H1 (cell line): Measurements from ENCODE around the gene NRP2. TPM values are rescaled to one million over a fixed set of nuclear protein-coding genes. Genes with fewer than 3 reads are reported as not detected.

Experiments
- ASH2L ChIP-seq: fragments of 200-600, 300-600 bp; sonication (generic); IDR thresholded peaks from one replicate; pipeline ENCODE4 v1.7.1; 2017; ENCODE audit warnings: low read length
- CTBP2 ChIP-seq: IDR thresholded peaks from 2 replicates; pipeline ENCODE4 v1.7.0; 2011; ENCODE audit warnings: borderline replicate concordance, mild to moderate bottlenecking, moderate library complexity, mixed read lengths, low read length; ENCODE audit not compliant: insufficient read depth, insufficient read length
- CTCF ChIP-seq, 3 experiments: IDR thresholded peaks; 1 replicate in 2 of 3; 2 replicates in 1 of 3; pipeline versions ENCODE4 v1.5.1 to v1.6.1; 2011; ENCODE audit warnings: low read length in 3 of 3, mild to moderate bottlenecking in 3 of 3, inconsistent platforms in 2 of 3, low read depth in 1 of 3, moderate library complexity in 1 of 3; ENCODE audit not compliant: insufficient read depth in 1 of 3; ENCODE audit errors: control extremely low read depth in 1 of 3
- HDAC2 ChIP-seq, 2 experiments: fragments of 300-600 bp in 1 of 2; sonication (generic) in 1 of 2; IDR thresholded peaks; 2 replicates each; pipeline ENCODE4 v1.6.1; 2011 to 2012; ENCODE audit warnings: low read depth in 2 of 2, low read length in 2 of 2, mild to moderate bottlenecking in 2 of 2, moderate library complexity in 2 of 2, borderline replicate concordance in 1 of 2, inconsistent platforms in 1 of 2
- NANOG ChIP-seq: IDR thresholded peaks from 2 replicates; pipeline ENCODE4 v1.6.1; 2011; ENCODE audit warnings: low read length, low read depth, mild to moderate bottlenecking, inconsistent platforms; ENCODE audit not compliant: insufficient read depth, poor library complexity, severe bottlenecking
- POLR2A ChIP-seq, 2 experiments: IDR thresholded peaks; 1 replicate in 1 of 2; 2 replicates in 1 of 2; pipeline ENCODE4 v1.6.1; 2011; ENCODE audit warnings: low read depth in 2 of 2, low read length in 2 of 2, mild to moderate bottlenecking in 2 of 2; ENCODE audit errors: control extremely low read depth in 1 of 2
- RAD21 ChIP-seq, 2 experiments: IDR thresholded peaks in 1 of 2; conservative IDR thresholded peaks in 1 of 2; 2 replicates each; pipeline ENCODE4 v1.6.1; 2011; ENCODE audit warnings: low read depth in 2 of 2, low read length in 2 of 2, improper control_type of control experiment in 1 of 2, inconsistent platforms in 1 of 2, mild to moderate bottlenecking in 1 of 2, moderate library complexity in 1 of 2
- SAP30 ChIP-seq: fragments of 300-600 bp; sonication (generic); IDR thresholded peaks from 2 replicates; pipeline ENCODE4 v1.7.1; 2012; ENCODE audit warnings: low read length, moderate library complexity, mild to moderate bottlenecking, inconsistent platforms; ENCODE audit not compliant: insufficient read depth, insufficient replicate concordance
- polyA plus RNA-seq, 7 experiments: library from polyadenylated mRNA; depleted of rRNA in 3 of 7; stranded (reverse) in 5 of 7; unstranded in 2 of 7; fragments of >200 nt in 5 of 7; fragments of 200-250 nt in 2 of 7; gene quantifications; 1 replicate in 5 of 7; 2 replicates in 1 of 7; 4 replicates in 1 of 7; pipeline versions ENCODE4 v1.2.1 to v1.2.3, GENCODE V29; 2011 to 2013; ENCODE audit warnings: missing spikeins in 2 of 7, mixed read lengths in 2 of 7
- total RNA-seq: library from RNA; stranded (reverse); fragmentation: NEBNext Ultra II Directional; extraction: Animal tissue kit (Norgen Biotek cat#: 25700); gene quantifications from 2 replicates; pipeline ENCODE4 v1.2.1, GENCODE V29; 2021

NRP2 gene
- total and polyA plus RNA-seq, 2 of the 8 experiments (the other 6 are each of a cell fraction or from before 2014, with no cell fraction given), result 32.0 to 37.8 TPM

- TF ChIP-seq CTCF (IDR thresholded peaks at IDR 0.05; ENCODE audit: control extremely low read depth in 1 of 3, insufficient read depth in 1 of 3, low read depth in 1 of 3, low read length in 3 of 3) (no peak), SAP30 (no peak), HDAC2 (IDR thresholded peaks at IDR 0.05; ENCODE audit: borderline replicate concordance in 1 of 2, low read depth in 2 of 2, low read length in 2 of 2) (no peak), ASH2L (no peak), NANOG (no peak), POLR2A (IDR thresholded peaks at IDR 0.05; ENCODE audit: control extremely low read depth in 1 of 2, low read depth in 2 of 2, low read length in 2 of 2) (no peak), RAD21 (IDR thresholded peaks at IDR 0.05 in 1 of 2, conservative IDR thresholded peaks at IDR 0.05 in 1 of 2; ENCODE audit: low read depth in 2 of 2, low read length in 2 of 2) (no peak), CTBP2 (no peak)
Observed at GRCh38 chr2:205731583-205731981, 49.3 kb downstream of the NRP2 start (continued).
